Glutamatergic neuron (in vitro differentiated cells): Measurements from ENCODE around the gene CXCL3. TPM values are rescaled to one million over a fixed set of nuclear protein-coding genes. Genes with fewer than 3 reads are reported as not detected.

Experiments
- DNase-seq: peaks from one replicate; pipeline ENCODE4 v3.0.0; 2022
- H3K27ac Mint-ChIP-seq: one replicate; pipeline ENCODE4 v1.8.0; 2020; ENCODE audit warnings: mild to moderate bottlenecking, mixed read lengths, inconsistent platforms; ENCODE audit not compliant: unreplicated experiment
- H3K27me3 Mint-ChIP-seq: one replicate; pipeline ENCODE4 v1.8.0; 2020; ENCODE audit warnings: mild to moderate bottlenecking, moderate library complexity, mixed read lengths, inconsistent platforms; ENCODE audit not compliant: unreplicated experiment
- H3K36me3 Mint-ChIP-seq: one replicate; pipeline ENCODE4 v1.8.0; 2020; ENCODE audit warnings: mild to moderate bottlenecking, mixed read lengths, inconsistent platforms; ENCODE audit not compliant: unreplicated experiment
- H3K4me1 Mint-ChIP-seq: one replicate; pipeline ENCODE4 v1.8.0; 2020; ENCODE audit warnings: mild to moderate bottlenecking, low read depth, mixed read lengths, inconsistent platforms; ENCODE audit not compliant: unreplicated experiment
- H3K4me3 Mint-ChIP-seq: one replicate; pipeline ENCODE4 v1.8.0; 2020; ENCODE audit warnings: mild to moderate bottlenecking, mixed read lengths, inconsistent platforms; ENCODE audit not compliant: unreplicated experiment
- H3K9me3 Mint-ChIP-seq: one replicate; pipeline ENCODE4 v1.8.0; 2020; ENCODE audit warnings: mild to moderate bottlenecking, moderate library complexity, mixed read lengths, inconsistent platforms; ENCODE audit not compliant: unreplicated experiment
- total RNA-seq: library from RNA; stranded (reverse); fragmentation: NEBNext Ultra II Directional; extraction: Animal tissue kit (Norgen Biotek cat#: 25700); gene quantifications from one replicate; pipeline ENCODE4 v1.2.1, GENCODE V29; 2021; ENCODE audit not compliant: unreplicated experiment
- TF ChIP-seq, protein P1 (sequence below): fragments of 200-600 bp; sonication (generic); IDR thresholded peaks from one replicate; pipeline ENCODE4 v1.5.0; 2021; ENCODE audit not compliant: partially characterized antibody, unreplicated experiment

Gene CXCL3
- total RNA-seq, 1 donor from 2014 or later: 0.74 TPM

DNA sequence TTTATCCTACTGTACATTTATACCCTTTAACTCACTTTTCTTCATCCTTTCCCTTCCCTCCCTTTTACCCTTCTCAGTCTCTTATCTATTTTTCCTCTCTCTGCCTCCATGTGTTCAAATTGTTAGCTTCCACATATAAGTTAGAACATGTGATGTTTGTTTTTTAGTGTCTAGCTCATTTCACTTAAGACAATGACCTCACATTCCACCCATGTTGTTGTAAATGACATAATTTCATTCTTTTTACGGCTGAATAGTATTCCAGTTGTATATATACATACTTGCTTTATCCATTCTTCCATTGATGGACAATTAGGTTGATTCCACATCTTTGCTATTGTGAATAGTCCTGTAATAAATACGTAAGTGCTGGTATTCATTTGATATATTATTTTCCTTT lies 7.3 kb upstream of the CXCL3 start:
- H3K4me1 Mint-ChIP-seq: no peaks in the 10 kb centered on the region
- H3K27me3 Mint-ChIP-seq: no peaks in the 10 kb centered on the region
- peaks cover 5% of the 10 kb centered on the region for H3K9me3 Mint-ChIP-seq
- no peaks in the 10 kb centered on the region for H3K36me3 Mint-ChIP-seq
- TF ChIP-seq, protein P1, sequence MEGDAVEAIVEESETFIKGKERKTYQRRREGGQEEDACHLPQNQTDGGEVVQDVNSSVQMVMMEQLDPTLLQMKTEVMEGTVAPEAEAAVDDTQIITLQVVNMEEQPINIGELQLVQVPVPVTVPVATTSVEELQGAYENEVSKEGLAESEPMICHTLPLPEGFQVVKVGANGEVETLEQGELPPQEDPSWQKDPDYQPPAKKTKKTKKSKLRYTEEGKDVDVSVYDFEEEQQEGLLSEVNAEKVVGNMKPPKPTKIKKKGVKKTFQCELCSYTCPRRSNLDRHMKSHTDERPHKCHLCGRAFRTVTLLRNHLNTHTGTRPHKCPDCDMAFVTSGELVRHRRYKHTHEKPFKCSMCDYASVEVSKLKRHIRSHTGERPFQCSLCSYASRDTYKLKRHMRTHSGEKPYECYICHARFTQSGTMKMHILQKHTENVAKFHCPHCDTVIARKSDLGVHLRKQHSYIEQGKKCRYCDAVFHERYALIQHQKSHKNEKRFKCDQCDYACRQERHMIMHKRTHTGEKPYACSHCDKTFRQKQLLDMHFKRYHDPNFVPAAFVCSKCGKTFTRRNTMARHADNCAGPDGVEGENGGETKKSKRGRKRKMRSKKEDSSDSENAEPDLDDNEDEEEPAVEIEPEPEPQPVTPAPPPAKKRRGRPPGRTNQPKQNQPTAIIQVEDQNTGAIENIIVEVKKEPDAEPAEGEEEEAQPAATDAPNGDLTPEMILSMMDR: no peak
- H3K27ac Mint-ChIP-seq: no peak overlapping the region
- no peak for DNase-seq
- no peak overlapping the region for H3K4me3 Mint-ChIP-seq

DNA sequence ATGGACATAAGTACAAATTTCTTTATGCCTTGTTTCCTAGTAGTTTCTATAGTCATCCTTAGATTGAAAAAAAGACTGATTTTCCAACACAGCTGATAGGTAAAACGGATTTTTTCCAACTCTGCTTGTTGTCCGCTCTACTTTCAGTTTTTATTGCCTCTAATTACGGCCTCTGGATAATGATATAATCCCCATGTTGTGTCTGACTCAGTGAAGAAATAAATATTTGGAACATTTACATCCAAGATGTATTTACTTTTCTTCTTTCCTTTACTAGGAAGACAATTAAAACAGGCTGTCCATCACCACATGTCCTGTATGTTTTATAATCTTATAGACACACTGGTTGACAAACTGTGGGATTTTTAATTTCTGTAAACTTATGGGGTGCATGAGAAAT lies 6.8 kb upstream of the CXCL3 start:
- DNase-seq: no peak
- Mint-ChIP-seq H3K4me3 (no peak overlapping the region), H3K36me3 (no peaks in the 10 kb centered on the region), H3K27ac (no peak overlapping the region), H3K4me1 (no peaks in the 10 kb centered on the region), H3K27me3 (no peaks in the 10 kb centered on the region), H3K9me3 (peaks cover 5% of the 10 kb centered on the region)
- TF ChIP-seq, protein P1: no peak

DNA sequence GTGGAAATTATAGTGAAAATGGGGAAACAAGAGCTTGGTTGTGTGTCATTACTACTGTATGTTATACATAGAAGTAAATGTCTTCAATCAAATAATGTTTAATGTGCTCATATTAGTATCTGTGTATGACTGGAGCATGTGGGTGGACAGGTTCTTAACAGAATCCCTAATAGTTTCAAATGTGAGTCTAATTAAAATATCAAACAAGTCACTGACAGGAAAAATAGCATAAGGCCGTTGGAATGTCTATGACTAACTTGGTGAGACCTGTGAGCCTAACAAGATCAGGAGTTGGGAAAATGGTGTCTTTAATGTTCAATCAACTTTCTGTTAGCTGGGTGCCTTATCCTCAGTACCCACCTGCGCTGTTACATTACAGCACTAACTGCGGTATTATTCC lies 6.2 kb upstream of the CXCL3 start:
- DNase-seq: no peak
- H3K27ac Mint-ChIP-seq: no peak overlapping the region
- H3K9me3 Mint-ChIP-seq: peaks cover 5% of the 10 kb centered on the region
- no peaks in the 10 kb centered on the region for H3K4me1 Mint-ChIP-seq
- H3K4me3 Mint-ChIP-seq: no peak overlapping the region
- H3K27me3 Mint-ChIP-seq: no peaks in the 10 kb centered on the region
- H3K36me3 Mint-ChIP-seq: no peaks in the 10 kb centered on the region
- TF ChIP-seq, protein P1: no peak

DNA sequence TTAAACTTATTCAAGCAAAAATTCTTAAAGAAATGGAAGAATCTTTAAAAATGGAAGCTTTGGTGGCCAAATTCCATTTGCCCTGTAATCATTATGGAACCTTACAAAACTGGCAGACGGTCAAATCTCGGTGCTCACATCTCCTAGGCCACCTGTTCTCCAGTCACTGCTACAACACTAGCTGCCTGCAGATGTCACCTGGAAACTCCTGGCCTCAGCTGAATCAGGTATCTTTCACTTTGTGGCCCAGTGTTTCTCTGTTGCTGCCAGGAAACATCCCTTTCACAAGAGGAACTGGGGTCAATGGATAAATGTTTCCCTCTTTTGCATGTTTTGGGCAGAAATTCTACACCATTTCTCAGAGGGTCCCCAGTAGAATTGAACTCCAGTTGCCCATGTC lies 4.2 kb upstream of the CXCL3 start:
- no peak overlapping the region for H3K4me3 Mint-ChIP-seq
- H3K27me3 Mint-ChIP-seq: no peaks in the 10 kb centered on the region
- peaks cover 5% of the 10 kb centered on the region for H3K9me3 Mint-ChIP-seq
- TF ChIP-seq, protein P1: no peak
- H3K4me1 Mint-ChIP-seq: peaks cover 2% of the 10 kb centered on the region
- no peak overlapping the region for H3K27ac Mint-ChIP-seq
- no peak for DNase-seq
- no peaks in the 10 kb centered on the region for H3K36me3 Mint-ChIP-seq

DNA sequence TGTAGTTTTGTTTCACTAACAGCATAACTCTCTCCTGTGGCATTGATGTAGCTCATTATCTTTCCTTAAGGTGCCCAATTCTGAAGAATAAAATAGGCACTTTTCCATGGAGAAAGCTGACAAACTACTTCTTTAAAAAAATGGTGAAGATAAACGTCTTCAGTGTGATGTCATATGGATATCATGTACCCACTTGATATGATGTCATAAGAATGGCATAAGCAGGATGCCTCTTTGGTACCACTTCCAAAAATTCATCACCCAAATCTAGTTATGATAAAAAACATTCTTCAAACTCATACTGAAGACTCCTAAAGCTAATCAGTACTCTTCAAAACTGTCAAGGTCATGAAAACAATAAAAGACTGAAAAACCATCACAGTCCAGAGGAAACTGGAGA lies 2.9 kb upstream of the CXCL3 start:
- H3K9me3 Mint-ChIP-seq: no peaks in the 10 kb centered on the region
- TF ChIP-seq, protein P1: no peak
- no peaks in the 10 kb centered on the region for H3K27me3 Mint-ChIP-seq
- H3K36me3 Mint-ChIP-seq: no peaks in the 10 kb centered on the region
- DNase-seq: no peak
- H3K4me3 Mint-ChIP-seq: no peak overlapping the region
- peaks cover 2% of the 10 kb centered on the region for H3K4me1 Mint-ChIP-seq
- H3K27ac Mint-ChIP-seq: no peak overlapping the region
